HG03439 (cell line): Measurements from ENCODE around the gene NDUFS8.

Experiments
- ATAC-seq: cut with Tn5 transposase; IDR thresholded peaks from one replicate; pipeline ENCODE4 v1.9.1; 2021; ENCODE audit warnings: mild to moderate bottlenecking, moderate library complexity; ENCODE audit not compliant: unreplicated experiment

NDUFS8 gene

DNA sequence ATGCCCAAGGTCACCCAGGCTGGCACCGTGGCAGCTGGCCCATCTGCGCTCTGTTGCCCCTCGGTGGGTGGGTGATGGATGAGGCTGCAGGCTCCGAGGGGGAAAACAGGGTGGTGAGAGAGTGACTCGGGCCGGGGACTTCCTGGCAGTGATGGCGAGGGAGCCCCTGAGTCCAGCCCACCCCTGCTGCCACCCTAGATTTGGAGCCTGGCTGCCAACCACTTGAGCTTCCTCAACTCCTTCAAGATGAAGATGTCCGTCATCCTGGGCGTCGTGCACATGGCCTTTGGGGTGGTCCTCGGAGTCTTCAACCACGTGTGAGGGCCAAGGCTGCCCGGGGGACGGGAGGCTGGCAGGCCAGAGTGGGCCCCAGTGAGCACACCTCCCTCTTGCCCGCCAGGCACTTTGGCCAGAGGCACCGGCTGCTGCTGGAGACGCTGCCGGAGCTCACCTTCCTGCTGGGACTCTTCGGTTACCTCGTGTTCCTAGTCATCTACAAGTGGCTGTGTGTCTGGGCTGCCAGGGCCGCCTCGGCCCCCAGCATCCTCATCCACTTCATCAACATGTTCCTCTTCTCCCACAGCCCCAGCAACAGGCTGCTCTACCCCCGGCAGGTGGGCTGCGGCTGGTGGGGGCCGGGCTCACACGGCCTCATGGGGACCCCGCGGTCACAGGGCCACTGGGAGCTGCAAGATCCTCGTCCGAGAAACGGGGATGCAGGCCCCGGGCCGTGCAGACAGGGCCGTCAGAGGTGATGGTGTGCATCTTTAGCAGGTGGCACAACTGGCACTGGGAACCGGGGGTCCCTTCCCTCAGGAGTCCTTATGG lies 18.4 kb downstream of the NDUFS8 start:
- ATAC-seq = no peak

DNA sequence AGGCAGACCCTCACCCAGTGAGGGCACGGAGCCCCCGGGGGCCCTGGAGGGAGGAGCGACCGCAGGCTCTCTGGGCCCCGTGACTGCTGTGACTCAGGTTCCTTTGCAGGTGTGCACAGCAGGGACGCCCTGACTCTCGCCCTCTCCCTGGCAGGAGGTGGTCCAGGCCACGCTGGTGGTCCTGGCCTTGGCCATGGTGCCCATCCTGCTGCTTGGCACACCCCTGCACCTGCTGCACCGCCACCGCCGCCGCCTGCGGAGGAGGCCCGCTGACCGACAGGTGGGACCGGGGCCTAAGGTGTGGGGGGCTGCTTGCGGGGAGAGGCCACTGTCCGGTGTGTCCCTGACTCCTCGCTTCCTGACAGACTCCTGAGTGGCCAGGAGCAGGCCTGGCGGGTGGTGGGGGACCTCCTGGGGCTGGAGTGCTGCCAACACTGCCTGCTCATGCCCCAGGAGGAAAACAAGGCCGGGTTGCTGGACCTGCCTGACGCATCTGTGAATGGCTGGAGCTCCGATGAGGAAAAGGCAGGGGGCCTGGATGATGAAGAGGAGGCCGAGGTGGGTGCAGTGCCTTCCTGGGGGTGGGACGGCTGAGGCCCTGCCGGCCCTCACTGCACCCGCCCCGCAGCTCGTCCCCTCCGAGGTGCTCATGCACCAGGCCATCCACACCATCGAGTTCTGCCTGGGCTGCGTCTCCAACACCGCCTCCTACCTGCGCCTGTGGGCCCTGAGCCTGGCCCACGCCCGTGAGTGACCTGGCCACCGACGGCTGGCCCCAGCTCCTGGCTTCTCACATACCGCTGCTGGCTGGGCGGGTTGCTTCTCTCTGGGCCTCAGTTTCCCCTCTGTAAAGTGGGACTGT lies 19.3 kb downstream of the NDUFS8 start:
- no peak for ATAC-seq

DNA sequence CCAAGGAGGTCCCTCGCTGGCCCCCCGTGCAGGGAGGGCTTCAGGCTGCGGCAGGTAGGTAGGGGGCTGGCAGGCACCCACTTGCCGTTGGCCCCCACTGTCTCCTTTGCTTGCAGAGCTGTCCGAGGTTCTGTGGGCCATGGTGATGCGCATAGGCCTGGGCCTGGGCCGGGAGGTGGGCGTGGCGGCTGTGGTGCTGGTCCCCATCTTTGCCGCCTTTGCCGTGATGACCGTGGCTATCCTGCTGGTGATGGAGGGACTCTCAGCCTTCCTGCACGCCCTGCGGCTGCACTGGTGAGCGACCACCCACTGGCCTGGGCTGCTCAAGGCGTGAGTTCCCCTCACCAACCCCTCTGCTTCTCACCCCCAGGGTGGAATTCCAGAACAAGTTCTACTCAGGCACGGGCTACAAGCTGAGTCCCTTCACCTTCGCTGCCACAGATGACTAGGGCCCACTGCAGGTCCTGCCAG lies 19.9 kb downstream of the NDUFS8 start:
- ATAC-seq = no peak

DNA sequence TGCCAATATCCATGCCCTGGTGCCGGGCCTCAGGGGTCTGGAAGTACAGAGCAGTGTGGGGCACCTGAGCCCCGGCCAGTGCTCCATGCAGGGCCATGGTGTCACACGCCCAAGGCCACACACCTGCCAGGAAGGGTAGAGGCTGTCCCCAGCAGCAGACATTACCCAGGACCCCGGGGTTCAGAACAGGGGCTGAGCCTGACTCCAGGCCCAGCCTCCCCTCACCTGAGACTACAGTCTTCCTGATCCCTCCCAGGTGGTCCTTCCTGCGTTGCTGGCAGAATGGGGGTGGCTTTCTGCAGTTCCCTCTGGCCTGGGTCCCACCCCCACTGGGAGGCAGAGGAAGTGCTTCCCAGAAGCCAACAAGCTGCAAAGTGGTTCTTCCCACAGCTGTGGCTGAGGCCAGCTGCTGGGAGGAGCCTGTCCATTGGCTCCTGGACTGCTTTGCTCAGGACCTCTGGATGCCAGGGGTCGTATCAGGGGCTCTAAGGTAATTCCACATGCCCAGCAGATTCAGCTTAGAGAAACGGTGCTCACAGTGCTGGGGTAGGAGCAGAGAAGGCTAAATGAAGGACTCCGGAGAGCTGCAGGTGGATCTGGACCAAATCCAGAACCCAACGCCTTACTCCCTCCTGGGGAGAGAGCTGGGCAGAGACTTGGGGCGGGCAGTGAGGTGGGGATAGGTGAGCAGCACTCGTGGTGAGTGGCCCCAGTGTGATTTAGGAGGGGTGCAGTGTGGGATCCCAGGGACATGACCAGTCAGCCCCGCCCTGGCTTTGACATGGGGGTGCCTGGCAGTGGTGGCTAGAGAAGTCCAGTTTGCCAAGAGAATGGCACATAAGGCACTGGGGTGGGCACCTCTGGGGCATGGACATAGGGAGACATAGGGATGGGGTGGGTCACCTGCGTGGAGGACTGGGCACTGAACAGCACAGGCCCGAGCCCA lies 21.0 kb downstream of the NDUFS8 start:
- ATAC-seq = no peak

DNA sequence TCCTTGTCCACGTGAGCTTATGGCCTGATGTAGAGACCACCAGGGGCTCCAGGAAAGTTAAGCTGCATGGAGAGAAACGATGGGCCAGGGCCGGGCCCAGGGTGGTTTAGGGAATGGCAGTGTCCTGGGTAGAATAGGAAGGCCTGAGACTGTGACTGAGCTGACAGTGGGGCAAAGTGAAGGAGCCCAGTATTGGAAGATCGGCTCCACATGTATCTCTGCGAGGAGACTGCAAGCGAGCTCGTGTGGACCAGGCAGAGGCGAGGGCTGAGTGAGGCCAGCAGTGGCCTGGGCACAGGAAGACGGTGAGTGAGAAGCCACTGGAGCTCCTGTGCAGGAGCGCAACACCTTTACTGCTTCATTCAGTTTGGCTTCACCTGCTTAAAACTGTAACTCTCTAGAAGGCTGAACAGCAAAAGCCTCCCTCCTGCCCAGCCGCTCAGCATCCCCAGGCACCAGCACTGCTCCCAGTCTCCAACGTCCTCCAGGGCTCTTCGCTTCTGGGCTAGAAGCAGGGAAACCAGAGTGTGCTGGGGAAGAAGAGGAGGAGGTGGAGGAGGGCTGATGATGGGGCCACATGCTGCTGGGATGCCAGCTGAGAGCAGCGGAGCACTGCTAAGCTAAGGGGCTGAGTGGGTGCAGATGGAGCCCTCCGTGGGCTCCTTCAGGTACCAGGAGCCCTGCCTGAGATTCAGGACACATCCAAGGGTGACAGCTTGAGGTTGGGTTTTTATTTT lies 21.8 kb downstream of the NDUFS8 start:
- ATAC-seq = no peak

DNA sequence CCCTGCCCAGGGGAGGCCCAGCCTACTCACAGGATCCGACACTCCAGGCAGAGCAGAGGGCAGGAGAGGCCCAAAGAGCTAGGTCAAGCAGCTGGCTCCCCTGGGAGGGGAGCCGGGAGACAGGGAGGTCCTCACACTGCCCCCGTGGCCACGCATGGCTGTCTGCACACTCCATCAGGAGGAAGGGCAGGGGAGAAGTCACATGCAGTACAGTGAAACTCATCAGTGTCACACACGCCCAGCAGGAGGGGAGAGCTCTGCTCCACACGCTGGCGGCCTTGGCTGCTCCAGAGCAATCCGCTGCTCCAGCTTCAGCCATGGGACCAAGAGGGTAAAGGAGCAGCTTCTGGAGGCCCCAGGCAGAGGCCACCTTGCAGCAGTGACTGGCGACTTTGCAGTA lies 22.6 kb downstream of the NDUFS8 start:
- no peak for ATAC-seq

DNA sequence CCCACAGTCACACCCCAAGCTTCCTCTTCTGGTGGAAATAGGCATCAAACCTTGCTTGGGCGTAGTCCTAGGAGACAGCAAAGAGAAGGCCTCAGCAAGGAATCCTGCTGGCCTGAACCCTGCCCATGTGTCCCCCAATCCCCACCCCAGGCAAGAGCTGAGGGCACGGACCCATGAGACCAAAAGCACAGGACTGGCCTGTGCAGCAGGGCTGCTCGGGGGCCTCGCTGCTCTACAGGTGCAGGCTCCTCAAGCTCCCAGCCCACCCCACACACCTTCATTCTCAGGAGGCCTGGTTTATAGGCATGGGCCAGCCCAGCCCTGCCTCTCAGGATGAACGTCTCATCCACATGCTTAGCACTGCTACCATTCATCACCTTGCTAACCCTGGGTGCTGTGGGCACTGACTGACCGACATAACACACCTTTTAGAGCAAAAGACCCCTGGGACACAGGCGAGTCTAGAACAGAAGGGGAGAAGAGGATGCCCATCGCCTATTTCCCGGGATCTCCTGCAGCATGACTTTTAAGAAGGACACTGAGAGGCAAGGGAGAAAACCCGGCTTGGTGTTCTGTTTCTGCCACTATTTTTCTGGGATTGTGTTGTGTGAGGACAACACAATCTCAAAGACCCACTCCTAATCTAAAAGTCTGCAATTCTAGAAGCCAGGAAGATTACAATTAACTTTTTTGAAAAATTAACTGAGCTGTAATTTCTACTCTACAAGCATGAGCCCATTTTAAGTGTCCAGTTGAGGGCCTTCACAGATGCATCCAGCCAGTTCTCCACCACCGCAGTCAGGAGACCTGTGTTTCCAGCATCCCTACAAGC lies 23.7 kb downstream of the NDUFS8 start:
- ATAC-seq = no peak

DNA sequence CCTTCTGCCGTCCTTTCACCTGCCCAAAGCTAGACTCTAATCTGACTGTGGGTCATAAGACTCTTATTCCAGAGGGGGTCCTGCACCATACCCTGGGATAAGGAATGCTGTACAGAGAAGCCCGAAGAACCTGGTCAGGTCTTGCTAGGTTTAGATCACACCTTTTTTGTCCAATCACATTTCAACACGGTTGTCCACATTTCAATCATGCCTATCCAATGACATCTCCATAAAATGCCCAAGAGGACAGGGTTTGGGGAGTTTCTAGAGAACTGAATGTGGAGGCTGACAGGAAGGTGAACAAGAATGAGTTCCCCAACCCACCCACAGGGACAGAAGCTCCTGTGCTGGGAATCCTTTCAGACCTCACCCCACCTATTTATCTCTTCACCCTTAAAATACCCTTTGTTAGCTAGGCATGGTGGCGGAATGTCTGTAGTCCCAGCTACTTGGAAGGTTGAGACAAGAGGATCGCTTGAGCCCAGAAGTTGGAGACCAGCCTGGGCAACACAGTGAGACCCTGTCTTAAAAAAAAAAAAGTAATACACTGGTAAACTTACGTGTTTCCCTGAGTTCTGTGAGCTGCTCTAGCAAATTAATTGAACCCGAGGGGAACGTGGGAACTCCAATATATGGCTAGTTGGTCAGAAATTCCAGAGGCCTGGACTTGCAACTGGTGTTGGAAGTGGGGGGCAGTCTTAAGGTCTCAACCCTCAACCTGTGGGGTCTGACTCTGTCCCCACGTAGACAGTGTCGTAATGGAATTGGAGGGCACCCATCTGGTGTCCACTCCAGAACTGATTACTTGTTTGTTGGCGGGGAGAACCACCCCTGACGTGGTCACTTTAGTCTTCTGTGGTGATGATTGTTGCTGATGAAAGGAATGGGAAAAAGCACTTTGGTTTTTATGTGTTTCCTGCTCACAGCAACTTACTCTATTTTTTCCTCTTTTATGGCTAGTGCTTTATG lies 26.1 kb downstream of the NDUFS8 start:
- ATAC-seq = no peak

DNA sequence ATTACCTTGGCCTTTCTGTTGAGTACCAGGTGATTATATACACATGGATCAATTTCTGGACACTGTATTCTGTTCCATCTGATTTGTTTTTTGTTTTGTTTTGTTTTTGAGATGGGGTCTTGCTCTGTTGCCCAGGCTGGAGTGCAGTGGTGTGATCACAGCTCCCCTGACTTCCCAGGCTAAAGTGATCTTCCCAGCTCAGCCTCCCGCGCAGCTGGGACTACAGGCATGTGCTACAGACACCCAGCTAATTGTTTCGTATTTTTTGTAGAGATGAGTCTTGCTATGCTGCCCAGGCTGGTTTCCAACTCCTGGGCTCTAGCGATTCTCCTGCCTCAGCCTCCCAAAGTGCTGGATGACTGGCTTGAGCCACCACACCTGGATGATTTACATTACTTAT lies 27.3 kb downstream of the NDUFS8 start:
- ATAC-seq = no peak

DNA sequence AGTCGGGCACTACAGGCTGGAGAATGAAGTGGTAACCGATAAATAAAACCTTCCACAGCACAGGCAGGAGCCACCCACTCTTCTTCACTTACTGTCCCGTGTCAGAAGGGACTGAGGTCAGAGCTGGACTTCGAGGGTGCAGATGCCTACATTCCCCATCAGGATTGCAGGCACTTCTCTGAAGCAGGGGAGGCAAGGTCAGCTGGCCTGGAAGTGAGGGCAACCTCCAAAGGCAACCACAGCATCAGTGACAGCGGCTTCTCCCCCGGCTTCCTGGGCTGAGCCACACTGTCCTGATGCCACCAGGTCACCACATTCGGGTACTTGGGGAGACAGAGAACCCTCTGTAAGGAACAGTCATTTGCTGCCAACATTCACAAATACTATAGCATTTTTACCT lies 31.0 kb downstream of the NDUFS8 start:
- ATAC-seq = no peak

DNA sequence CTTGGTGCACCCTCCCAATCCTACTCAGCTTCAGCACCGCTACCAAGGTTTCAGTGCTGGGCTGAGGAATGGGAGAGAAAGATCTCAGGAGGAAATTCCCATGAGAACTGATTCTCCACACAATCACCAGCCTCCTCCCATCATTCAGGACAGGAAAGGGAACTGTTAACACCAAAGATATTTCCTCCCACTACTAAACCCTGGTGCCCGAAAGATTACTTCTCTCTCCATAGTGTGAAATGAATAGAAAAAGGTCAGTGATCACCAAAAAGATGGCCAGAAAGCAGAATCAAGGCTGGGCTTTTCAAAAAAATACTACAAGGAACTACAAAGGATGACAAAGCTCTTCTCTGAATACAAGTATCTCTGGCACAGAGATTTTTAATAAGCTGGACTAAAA lies 34.4 kb downstream of the NDUFS8 start:
- ATAC-seq = no peak

DNA sequence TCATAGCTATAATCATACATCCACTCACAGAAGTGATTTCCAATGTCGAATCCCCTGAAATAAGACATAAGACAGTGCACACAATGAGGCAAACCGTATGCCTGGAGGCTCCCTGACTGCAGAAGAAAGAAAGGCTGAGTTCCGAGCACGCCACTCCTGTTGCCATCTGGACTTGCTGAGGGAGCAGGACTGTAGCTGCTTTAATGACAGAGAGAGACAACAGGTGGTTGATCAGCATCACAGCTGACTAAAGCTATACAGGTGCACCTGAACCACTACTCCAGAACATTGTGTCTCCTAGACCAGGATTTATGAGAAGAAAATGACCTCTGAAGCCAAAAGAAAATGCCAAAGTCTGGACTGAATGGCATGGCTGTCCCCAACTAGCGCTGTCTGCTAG lies 35.4 kb downstream of the NDUFS8 start:
- no peak for ATAC-seq

DNA sequence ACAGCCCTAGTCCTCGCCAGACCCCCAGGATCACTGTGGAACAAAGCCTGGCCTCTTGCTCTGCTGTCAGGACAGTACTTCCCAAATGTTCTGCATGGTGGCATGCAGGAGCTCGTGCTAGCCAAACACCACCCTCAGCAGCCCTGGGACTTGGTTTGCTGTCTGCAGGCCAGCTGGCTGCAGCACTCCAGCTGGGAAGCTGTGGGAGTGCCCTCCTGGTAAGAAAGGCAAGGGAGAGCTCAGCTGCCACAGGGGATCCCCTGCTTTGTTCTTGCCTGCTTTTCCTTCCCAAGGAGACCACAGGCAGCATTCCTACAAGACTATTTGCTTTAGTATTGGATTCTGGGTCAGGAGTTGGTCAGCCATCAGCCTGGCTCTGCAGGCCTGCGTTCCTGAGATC lies 36.3 kb downstream of the NDUFS8 start:
- no peak for ATAC-seq

DNA sequence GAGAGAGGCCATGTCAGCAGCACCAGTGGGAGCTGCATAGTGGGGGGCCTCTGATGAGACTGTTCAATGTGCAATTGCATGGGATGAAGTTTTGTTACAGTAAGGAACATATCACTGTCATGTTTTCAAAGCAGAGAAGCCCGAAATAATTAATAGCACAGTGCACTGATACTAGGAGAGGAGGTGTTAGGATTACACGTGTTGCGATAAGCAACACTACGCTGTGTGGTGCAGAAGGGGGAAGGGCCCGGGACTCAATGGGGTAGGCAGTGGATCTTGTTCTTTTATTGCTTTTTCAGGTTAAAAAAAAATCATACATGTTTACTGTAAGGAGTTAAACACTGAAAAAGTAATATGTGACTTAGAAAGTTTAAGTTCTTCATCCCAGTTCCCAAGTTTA lies 37.5 kb downstream of the NDUFS8 start:
- no peak for ATAC-seq

DNA sequence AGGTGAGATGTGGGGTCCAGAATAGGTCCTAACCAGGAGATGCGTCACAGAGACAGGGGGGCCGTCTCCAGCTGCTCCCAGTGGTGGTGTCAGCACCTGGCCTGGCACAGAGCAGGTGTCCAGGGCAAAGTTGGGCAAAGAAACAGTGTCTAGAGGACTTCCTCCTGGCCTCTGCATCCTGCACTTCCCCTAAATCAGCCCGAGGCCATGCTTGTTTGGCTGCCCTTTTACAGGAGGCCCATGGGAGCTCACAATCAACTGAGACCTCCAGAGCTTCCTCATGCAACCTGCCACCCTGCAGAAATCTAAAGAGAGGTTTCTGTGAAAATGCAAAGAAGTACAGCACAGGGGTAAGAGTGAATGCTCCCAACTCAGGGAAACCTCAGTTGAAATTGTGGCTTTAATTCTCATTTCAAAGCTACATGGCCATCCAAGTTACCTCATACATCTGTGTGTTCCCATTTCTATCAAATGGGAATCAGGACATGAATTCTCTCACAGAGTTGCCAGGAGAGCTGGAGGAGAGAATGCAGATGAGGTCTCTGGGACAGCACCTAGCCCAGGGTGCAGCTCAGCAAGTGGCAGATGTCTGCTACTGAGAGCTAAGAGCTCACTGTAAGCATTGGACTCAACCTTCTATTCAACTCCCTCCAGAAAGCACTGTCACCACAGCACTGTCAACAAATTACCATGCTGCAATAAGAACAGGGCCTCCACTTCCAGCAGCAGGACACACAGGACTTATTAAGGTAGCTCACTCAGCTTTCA lies 41.0 kb downstream of the NDUFS8 start:
- no peak for ATAC-seq

DNA sequence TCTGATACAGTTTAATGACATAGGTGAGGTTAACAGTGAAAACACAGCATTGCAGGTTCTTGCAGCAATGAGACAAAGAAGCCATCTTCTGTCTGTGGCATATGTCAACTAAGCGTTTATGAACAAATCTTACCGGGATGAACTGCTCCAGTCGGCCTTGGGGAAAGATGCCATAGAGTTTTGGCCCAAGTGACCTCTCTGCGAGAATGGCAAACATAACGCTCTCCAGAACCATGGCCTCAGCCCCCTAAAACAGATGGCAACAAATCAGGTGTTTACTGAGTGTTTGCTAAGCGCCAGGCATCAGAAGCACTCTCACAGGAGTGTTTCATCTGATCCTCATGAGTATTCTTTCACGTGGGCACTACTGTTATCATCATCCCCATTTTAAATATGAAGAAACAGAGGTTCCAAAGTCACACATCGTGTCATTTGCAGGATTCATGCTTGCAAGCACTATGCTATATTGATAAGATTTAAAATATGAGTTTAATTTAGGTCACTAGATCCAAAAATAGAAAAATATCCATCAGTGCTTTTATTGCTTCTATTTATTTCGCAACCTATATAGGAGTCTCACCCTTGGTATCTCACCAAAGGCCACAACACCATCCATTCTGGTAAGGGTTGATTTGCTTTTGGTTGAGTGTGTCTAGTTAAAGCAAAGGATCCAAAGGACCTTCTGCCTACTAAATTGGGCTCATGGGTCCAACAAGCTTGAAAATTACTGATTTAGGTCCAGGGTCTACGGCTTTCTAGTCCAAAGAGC lies 44.3 kb downstream of the NDUFS8 start:
- ATAC-seq = no peak
